Parathyroid adenoma (tissue), 2 donors: Measurements from ENCODE around the gene FGGY.

Experiments
- H2AFZ ChIP-seq: fragments of 300-600 bp; sonication (generic); one replicate; pipeline ENCODE4 v1.7.0; 2017; ENCODE audit warnings: antibody characterized with exemption, mild to moderate bottlenecking
- H3K27ac ChIP-seq: fragments of 300-600 bp; sonication (generic); one replicate; pipeline ENCODE4 v1.7.0; 2017
- H3K27me3 ChIP-seq: fragments of 300-600 bp; sonication (generic); one replicate; pipeline ENCODE4 v1.7.0; 2017; ENCODE audit warnings: low read length; ENCODE audit not compliant: control insufficient read depth, insufficient read depth
- H3K36me3 ChIP-seq: fragments of 300-600 bp; sonication (generic); one replicate; pipeline ENCODE4 v1.7.0; 2017; ENCODE audit warnings: low read length; ENCODE audit not compliant: control insufficient read depth, insufficient read depth
- H3K4me1 ChIP-seq: fragments of 300-600 bp; sonication (generic); one replicate; pipeline ENCODE4 v1.7.0; 2017; ENCODE audit warnings: control low read depth
- H3K4me2 ChIP-seq: fragments of 300-600 bp; sonication (generic); one replicate; pipeline ENCODE4 v1.7.0; 2017; ENCODE audit warnings: low read length
- H3K4me3 ChIP-seq: fragments of 300-600 bp; sonication (generic); one replicate; pipeline ENCODE4 v1.7.0; 2017; ENCODE audit warnings: low read depth, low read length
- H3K79me2 ChIP-seq: fragments of 300-600 bp; sonication (generic); one replicate; pipeline ENCODE4 v1.7.0; 2017; ENCODE audit warnings: control low read depth
- H3K9ac ChIP-seq: fragments of 300-600 bp; sonication (generic); one replicate; pipeline ENCODE4 v1.7.0; 2017; ENCODE audit warnings: mild to moderate bottlenecking
- H3K9me3 ChIP-seq: fragments of 300-600 bp; sonication (generic); one replicate; pipeline ENCODE4 v1.7.0; 2017; ENCODE audit warnings: low read length; ENCODE audit not compliant: control insufficient read depth
- CTCF ChIP-seq: fragments of 300-600 bp; sonication (generic); IDR thresholded peaks from one replicate; pipeline ENCODE4 v1.7.0; 2017; ENCODE audit warnings: antibody characterized with exemption, mild to moderate bottlenecking
- donor health status: primary hyperparathyroidism.

Gene FGGY

GRCh38 chr1:59478822-59479221 lies 181.9 kb downstream of the FGGY start:
- Histone ChIP-seq H3K27ac (no peak overlapping the region), H3K4me2 (no peak overlapping the region), H3K27me3 (no peaks in the 10 kb centered on the region), H3K4me3 (no peak overlapping the region), H3K36me3 (no peaks in the 10 kb centered on the region), H2AFZ (no peak overlapping the region), H3K4me1 (no peaks in the 10 kb centered on the region), H3K79me2 (no peaks in the 10 kb centered on the region), H3K9me3 (no peaks in the 10 kb centered on the region), H3K9ac (no peak overlapping the region)
- TF ChIP-seq CTCF, result no peak

GRCh38 chr1:59480188-59480888 lies 183.4 kb downstream of the FGGY start:
- no peak for TF ChIP-seq CTCF
- no peak overlapping the region for H3K9ac ChIP-seq
- no peak overlapping the region for H3K4me3 ChIP-seq
- H3K79me2 ChIP-seq, result no peaks in the 10 kb centered on the region
- H3K4me1 ChIP-seq, result no peaks in the 10 kb centered on the region
- H3K36me3 ChIP-seq, result no peaks in the 10 kb centered on the region
- no peak overlapping the region for H2AFZ ChIP-seq
- H3K27me3 ChIP-seq, result no peaks in the 10 kb centered on the region
- no peak overlapping the region for H3K27ac ChIP-seq
- H3K4me2 ChIP-seq, result no peak overlapping the region
- H3K9me3 ChIP-seq, result no peaks in the 10 kb centered on the region

- H3K9me3 ChIP-seq, result no peaks in the 10 kb centered on the region
- no peaks in the 10 kb centered on the region for H3K79me2 ChIP-seq
- no peak overlapping the region for H3K27ac ChIP-seq
- H3K9ac ChIP-seq, result no peak overlapping the region
- H2AFZ ChIP-seq, result no peak overlapping the region
- no peaks in the 10 kb centered on the region for H3K27me3 ChIP-seq
- no peaks in the 10 kb centered on the region for H3K4me1 ChIP-seq
- no peak overlapping the region for H3K4me2 ChIP-seq
- no peaks in the 10 kb centered on the region for H3K36me3 ChIP-seq
- H3K4me3 ChIP-seq, result no peak overlapping the region
- TF ChIP-seq CTCF, result no peak
Measured at GRCh38 chr1:59481881-59482505, 185.1 kb downstream of the FGGY start.

GRCh38 chr1:59482986-59483385 lies 186.1 kb downstream of the FGGY start:
- H3K9me3 ChIP-seq, result no peaks in the 10 kb centered on the region
- H3K36me3 ChIP-seq, result no peaks in the 10 kb centered on the region
- H3K4me1 ChIP-seq, result no peaks in the 10 kb centered on the region
- H3K4me2 ChIP-seq, result no peak overlapping the region
- H3K27me3 ChIP-seq, result no peaks in the 10 kb centered on the region
- H3K4me3 ChIP-seq, result no peak overlapping the region
- H3K79me2 ChIP-seq, result no peaks in the 10 kb centered on the region
- no peak overlapping the region for H3K9ac ChIP-seq
- no peak for TF ChIP-seq CTCF
- H3K27ac ChIP-seq, result no peak overlapping the region
- H2AFZ ChIP-seq, result no peak overlapping the region

GRCh38 chr1:59484096-59484495 lies 187.2 kb downstream of the FGGY start:
- H3K4me2 ChIP-seq, result no peak overlapping the region

More at GRCh38 chr1:59484096-59484495, 187.2 kb downstream of the FGGY start:
- Histone ChIP-seq H3K9ac (no peak overlapping the region), H2AFZ (no peak overlapping the region), H3K27ac (no peak overlapping the region), H3K79me2 (no peaks in the 10 kb centered on the region), H3K36me3 (no peaks in the 10 kb centered on the region), H3K4me3 (no peak overlapping the region), H3K4me1 (no peaks in the 10 kb centered on the region), H3K9me3 (no peaks in the 10 kb centered on the region), H3K27me3 (no peaks in the 10 kb centered on the region)
- TF ChIP-seq CTCF, result no peak
